Endothelial cell (in vitro differentiated cells): Measurements from ENCODE around the gene ABLIM2. TPM values are rescaled to one million over a fixed set of nuclear protein-coding genes. Genes with fewer than 3 reads are reported as not detected.
"Not testable (repeated sequence)": the region's sequence is repeated elsewhere in the genome, so short reads cannot be mapped to it uniquely, and the experiment has no call there.

Experiments used
- DNase-seq: peaks from one replicate; pipeline ENCODE4 v3.0.0; 2021; ENCODE audit warnings: low spot score
- H3K27ac Mint-ChIP-seq: one replicate; pipeline ENCODE4 v1.8.0; 2021; ENCODE audit warnings: mixed read lengths, inconsistent platforms; ENCODE audit not compliant: unreplicated experiment
- H3K27me3 Mint-ChIP-seq: one replicate; pipeline ENCODE4 v1.8.0; 2021; ENCODE audit warnings: mild to moderate bottlenecking, moderate library complexity, mixed read lengths, inconsistent platforms; ENCODE audit not compliant: unreplicated experiment
- H3K36me3 Mint-ChIP-seq: one replicate; pipeline ENCODE4 v1.8.0; 2021; ENCODE audit warnings: mild to moderate bottlenecking, low read depth, mixed read lengths, inconsistent platforms; ENCODE audit not compliant: unreplicated experiment
- H3K4me1 Mint-ChIP-seq: one replicate; pipeline ENCODE4 v1.8.0; 2021; ENCODE audit warnings: mild to moderate bottlenecking, mixed read lengths, inconsistent platforms; ENCODE audit not compliant: unreplicated experiment
- H3K4me3 Mint-ChIP-seq: one replicate; pipeline ENCODE4 v1.8.0; 2021; ENCODE audit warnings: mild to moderate bottlenecking, mixed read lengths, inconsistent platforms; ENCODE audit not compliant: unreplicated experiment
- H3K9me3 Mint-ChIP-seq: one replicate; pipeline ENCODE4 v1.8.0; 2021; ENCODE audit warnings: mixed read lengths, inconsistent platforms; ENCODE audit not compliant: unreplicated experiment
- CTCF ChIP-seq: fragments of 200-600 bp; sonication (generic); IDR thresholded peaks from one replicate; pipeline ENCODE4 v1.5.0; 2021; ENCODE audit warnings: antibody characterized with exemption; ENCODE audit not compliant: unreplicated experiment
- total RNA-seq: library from RNA; stranded (reverse); fragmentation: NEBNext Ultra II Directional; extraction: Animal tissue kit (Norgen Biotek cat#: 25700); gene quantifications from one replicate; pipeline ENCODE4 v1.2.1, GENCODE V29; 2021; ENCODE audit not compliant: unreplicated experiment

Gene ABLIM2
- total RNA-seq, 1 donor from 2014 or later, result 0.74 TPM

GRCh38 chr4:7947927-7948326 is 210.7 kb downstream of the ABLIM2 start:
- TF ChIP-seq CTCF, result no peak
- Mint-ChIP-seq H3K27me3 (peaks cover 9% of the 10 kb centered on the region), H3K4me1 (no peaks in the 10 kb centered on the region), H3K9me3 (no peaks in the 10 kb centered on the region), H3K36me3 (no peaks in the 10 kb centered on the region), H3K27ac (no peak overlapping the region), H3K4me3 (no peak overlapping the region)
- DNase-seq, result no peak

GRCh38 chr4:7945709-7946380 is 212.8 kb downstream of the ABLIM2 start:
- H3K27ac Mint-ChIP-seq, result no peak overlapping the region
- H3K36me3 Mint-ChIP-seq, result no peaks in the 10 kb centered on the region
- no peaks in the 10 kb centered on the region for H3K4me1 Mint-ChIP-seq
- H3K27me3 Mint-ChIP-seq, result peaks cover 16% of the 10 kb centered on the region
- H3K4me3 Mint-ChIP-seq, result no peak overlapping the region
- DNase-seq, result no peak
- no peaks in the 10 kb centered on the region for H3K9me3 Mint-ChIP-seq
- TF ChIP-seq CTCF, result no peak

- H3K4me1 Mint-ChIP-seq, result no peaks in the 10 kb centered on the region
- no peak for TF ChIP-seq CTCF
- no peak overlapping the region for H3K4me3 Mint-ChIP-seq
- no peaks in the 10 kb centered on the region for H3K9me3 Mint-ChIP-seq
- H3K27ac Mint-ChIP-seq, result no peak overlapping the region
- peaks cover 13% of the 10 kb centered on the region for H3K27me3 Mint-ChIP-seq
- no peaks in the 10 kb centered on the region for H3K36me3 Mint-ChIP-seq
- no peak for DNase-seq
Measured at GRCh38 chr4:7944599-7945220, 213.9 kb downstream of the ABLIM2 start.

- H3K27ac Mint-ChIP-seq, DNase-seq, H3K4me1 Mint-ChIP-seq, H3K4me3 Mint-ChIP-seq, H3K9me3 Mint-ChIP-seq, H3K36me3 Mint-ChIP-seq: not testable (repeated sequence)
- H3K27me3 Mint-ChIP-seq, result peaks cover 10% of the 10 kb centered on the region
Measured at GRCh38 chr4:7943688-7944087, 214.9 kb downstream of the ABLIM2 start.

GRCh38 chr4:7943211-7943610 is 215.4 kb downstream of the ABLIM2 start:
- H3K27ac Mint-ChIP-seq, result no peak overlapping the region
- H3K4me3 Mint-ChIP-seq, result no peak overlapping the region
- no peak for DNase-seq
- peaks cover 3% of the 10 kb centered on the region for H3K36me3 Mint-ChIP-seq
- no peak for TF ChIP-seq CTCF
- H3K27me3 Mint-ChIP-seq, result peaks cover 8% of the 10 kb centered on the region
- H3K4me1 Mint-ChIP-seq, result peaks cover 3% of the 10 kb centered on the region
- H3K9me3 Mint-ChIP-seq, result no peaks in the 10 kb centered on the region
